GM12801 (cell line): Measurements from ENCODE around the gene LRRC7.

Experiments used
- TF ChIP-seq, protein P1 (sequence below): IDR thresholded peaks from one replicate; pipeline ENCODE4 v1.5.1; 2011; ENCODE audit warnings: control low read depth; ENCODE audit not compliant: insufficient read length; ENCODE audit errors: extremely low read depth

Gene LRRC7

DNA sequence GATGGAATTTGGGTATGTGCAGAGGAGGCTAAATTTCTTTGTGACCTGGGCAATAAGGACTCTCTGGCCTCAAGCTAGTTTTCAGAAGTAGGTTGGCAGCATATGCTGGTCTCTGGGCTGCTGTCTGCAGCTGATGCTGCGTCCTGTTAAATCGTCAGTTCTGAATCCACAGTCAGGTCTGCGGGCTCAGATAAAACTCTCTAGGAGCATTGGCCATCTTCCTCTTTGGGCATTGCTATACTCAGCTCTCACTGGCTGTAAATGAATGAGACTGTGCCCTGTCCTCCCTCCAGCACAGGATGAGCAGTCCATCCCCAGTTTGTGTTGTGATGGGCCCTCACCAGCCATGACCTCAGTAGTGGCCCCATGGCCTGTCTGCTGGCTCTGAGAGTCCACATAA lies 365.0 kb downstream of the LRRC7 start:
- TF ChIP-seq, protein P1, sequence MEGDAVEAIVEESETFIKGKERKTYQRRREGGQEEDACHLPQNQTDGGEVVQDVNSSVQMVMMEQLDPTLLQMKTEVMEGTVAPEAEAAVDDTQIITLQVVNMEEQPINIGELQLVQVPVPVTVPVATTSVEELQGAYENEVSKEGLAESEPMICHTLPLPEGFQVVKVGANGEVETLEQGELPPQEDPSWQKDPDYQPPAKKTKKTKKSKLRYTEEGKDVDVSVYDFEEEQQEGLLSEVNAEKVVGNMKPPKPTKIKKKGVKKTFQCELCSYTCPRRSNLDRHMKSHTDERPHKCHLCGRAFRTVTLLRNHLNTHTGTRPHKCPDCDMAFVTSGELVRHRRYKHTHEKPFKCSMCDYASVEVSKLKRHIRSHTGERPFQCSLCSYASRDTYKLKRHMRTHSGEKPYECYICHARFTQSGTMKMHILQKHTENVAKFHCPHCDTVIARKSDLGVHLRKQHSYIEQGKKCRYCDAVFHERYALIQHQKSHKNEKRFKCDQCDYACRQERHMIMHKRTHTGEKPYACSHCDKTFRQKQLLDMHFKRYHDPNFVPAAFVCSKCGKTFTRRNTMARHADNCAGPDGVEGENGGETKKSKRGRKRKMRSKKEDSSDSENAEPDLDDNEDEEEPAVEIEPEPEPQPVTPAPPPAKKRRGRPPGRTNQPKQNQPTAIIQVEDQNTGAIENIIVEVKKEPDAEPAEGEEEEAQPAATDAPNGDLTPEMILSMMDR, result no peak

GRCh38 chr1:69940231-69940630 lies 372.5 kb downstream of the LRRC7 start:
- TF ChIP-seq, protein P1, result no peak

- TF ChIP-seq, protein P1, result no peak
These were observed 373.1 kb downstream of the LRRC7 start for GRCh38 chr1:69940816-69941215.

- TF ChIP-seq, protein P1, result no peak
These were observed 375.3 kb downstream of the LRRC7 start for GRCh38 chr1:69943030-69943429.

- TF ChIP-seq, protein P1, result no peak
These were observed 379.2 kb downstream of the LRRC7 start for GRCh38 chr1:69946935-69947334.

DNA sequence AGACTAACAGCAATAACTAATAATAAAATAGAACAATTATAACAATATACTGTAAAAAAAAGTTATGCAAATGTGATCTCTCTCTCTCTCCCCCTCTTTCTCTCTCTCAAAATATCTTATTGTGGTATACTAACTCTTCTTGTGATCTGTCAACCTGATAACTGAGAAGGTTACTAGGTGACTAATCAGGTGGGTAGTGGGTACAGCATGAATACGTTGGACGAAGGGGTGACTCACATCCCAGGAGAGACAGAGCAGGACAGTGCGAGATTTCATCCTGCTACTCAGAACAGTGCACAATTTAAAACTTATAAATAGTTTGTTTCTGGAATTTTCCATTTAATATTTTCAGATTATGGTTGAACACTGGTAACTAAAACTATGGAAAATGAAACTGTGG lies 380.1 kb downstream of the LRRC7 start:
- TF ChIP-seq, protein P1, result no peak

- TF ChIP-seq, protein P1, result no peak
These were observed 385.0 kb downstream of the LRRC7 start for GRCh38 chr1:69952676-69953075.
